ENCODE measurements around the gene SYT7.

SYT7 gene

GRCh38 chr11:61555051-61555969, 25.6 kb downstream of the SYT7 start:
- no peak for DNase-seq (ENCODE audit: low read depth in 2 of 2)

- DNase-seq (ENCODE audit: low read depth in 2 of 2), result no peak
These were observed 26.5 kb downstream of the SYT7 start for GRCh38 chr11:61554172-61554988.

DNA sequence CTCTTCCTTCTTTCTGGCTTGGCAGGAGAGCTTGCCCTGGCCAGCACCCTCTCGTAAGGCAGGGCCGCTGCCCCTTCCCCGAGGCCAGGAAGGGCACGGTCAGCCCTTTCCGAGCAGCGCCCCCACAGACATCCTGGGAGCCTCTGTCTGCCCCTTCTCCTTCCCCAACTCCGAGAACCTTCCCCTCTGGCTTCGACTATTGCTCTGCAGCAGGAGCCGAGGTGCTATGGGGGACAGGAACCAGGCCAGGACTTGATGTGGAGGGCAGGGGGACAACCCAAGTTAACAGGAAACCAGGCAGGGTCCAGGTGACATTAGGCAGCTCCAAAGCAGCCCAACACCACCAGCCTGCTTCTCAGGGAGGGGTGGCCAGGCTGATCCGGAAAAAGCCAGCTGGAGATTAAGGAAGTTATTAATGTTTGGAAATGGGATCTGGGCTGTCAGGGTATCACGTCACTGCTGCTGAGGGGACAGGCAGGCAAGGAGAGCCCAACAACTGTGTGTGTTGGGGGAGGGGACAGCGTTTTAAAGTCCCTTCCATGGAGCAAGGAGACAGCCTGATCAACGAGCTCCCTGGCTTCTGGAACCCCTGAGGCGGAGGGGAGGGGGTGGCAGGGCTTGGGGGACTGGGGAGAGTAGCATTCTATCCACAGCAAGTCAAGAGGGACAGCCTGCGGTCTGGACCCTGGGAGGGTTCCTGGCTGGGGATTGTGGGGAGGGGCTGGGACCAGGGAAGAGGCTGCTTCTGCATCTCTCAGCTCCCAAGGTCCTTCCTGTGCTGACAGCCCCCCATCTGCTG, 27.3 kb downstream of the SYT7 start:
- DNase-seq (ENCODE audit: low read depth in 2 of 2), result no peak

DNA sequence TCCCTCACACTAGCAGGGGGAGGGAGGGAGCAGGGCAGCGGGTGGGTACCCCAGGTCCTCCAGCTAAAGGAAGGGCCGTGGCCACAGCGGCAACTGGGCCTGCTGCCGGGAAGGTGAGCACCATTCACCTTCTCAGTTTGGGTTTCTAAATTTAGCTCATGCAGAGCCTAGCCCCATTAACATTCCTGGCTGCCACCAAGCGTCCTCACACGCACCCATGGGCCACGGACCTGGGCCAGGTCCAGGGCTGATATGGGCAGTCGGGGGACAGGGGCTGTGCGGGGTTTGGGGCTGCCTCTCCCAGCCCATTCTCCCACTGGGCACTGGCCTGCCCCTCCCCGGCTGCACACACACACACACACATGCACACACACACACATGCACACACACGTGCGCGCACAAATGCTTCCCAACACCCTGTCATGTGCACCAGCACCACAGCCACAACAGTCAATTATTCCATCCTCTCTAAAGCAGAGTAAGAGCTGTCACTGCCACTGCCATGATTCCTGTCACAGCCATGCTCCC, 28.7 kb downstream of the SYT7 start:
- no peak for DNase-seq (ENCODE audit: low read depth in 2 of 2)

GRCh38 chr11:61551634-61552033, 29.2 kb downstream of the SYT7 start:
- DNase-seq (ENCODE audit: low read depth in 2 of 2), result no peak

- DNase-seq (ENCODE audit: low read depth in 2 of 2), result no peak
These were observed 30.1 kb downstream of the SYT7 start for GRCh38 chr11:61550665-61551227.

- no peak for DNase-seq (ENCODE audit: low read depth in 2 of 2)
These were observed 31.0 kb downstream of the SYT7 start for GRCh38 chr11:61549662-61550568.

DNA sequence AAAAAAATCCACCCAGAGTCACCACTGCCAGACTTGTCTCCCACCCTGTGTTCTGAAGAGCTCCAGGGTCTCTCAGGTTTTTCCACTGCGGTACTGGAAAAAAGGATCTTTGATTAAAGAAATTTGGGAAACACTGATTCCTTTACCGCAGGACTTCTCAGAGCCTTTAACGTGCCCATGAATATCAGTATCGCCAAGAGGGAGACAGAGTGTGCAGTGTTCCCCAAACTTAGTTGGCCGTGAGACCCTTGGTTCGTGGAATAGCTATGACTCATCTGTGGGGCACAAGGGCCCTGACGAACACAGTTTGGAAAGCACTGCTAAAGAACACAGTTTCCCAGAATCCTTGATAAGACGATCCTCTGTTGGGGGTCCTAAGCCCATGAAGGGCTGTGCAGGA, 31.7 kb downstream of the SYT7 start:
- DNase-seq (ENCODE audit: low read depth in 2 of 2), result no peak

GRCh38 chr11:61547246-61547645, 33.6 kb downstream of the SYT7 start:
- DNase-seq (ENCODE audit: low read depth in 2 of 2), result no peak

DNA sequence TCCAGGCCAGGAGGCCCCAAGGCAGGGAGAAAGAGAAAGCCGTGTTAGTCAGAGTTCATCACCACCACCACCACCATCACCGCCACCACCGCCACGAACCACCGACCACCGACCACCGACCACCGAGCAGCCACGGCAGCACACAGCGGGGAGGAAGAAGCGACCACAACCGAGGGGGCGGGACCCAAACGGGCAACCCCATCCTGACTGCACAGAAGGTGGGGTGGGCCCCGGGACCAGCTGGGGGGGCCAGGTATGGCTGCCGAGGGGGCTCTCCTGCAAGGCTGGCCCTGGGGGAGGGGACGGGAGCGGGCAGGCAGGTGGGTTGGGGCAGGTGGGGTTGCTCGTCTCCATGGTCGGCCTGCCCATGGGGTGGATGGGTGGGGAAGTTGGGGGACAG, 34.2 kb downstream of the SYT7 start:
- no peak for DNase-seq (ENCODE audit: low read depth in 2 of 2)

GRCh38 chr11:61545921-61546320, 35.0 kb downstream of the SYT7 start:
- no peak for DNase-seq (ENCODE audit: low read depth in 2 of 2)

DNA sequence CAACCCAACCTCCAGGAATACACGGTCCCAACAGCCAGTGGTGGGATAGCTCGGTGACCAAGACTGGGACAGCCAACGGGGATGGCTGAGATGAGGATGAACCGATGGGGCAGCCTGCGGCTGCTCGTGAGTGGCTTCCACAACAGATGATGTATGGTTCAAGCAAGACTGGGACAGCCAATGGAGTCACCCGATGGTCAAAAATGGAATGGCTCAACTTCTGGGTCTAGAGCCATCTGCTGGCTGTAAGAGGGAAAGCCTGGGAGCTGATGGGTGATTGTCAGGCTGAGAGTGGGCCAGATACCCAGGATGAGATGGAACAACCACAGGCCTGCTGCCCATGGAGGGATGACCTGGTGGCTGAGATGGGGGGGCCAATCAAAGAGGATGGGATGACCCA, 35.5 kb downstream of the SYT7 start:
- no peak for DNase-seq (ENCODE audit: low read depth in 2 of 2)

GRCh38 chr11:61544466-61544865, 36.4 kb downstream of the SYT7 start:
- no peak for DNase-seq (ENCODE audit: low read depth in 2 of 2)

- no peak for DNase-seq (ENCODE audit: low read depth in 2 of 2)
These were observed 37.1 kb downstream of the SYT7 start for GRCh38 chr11:61543606-61544306.

DNA sequence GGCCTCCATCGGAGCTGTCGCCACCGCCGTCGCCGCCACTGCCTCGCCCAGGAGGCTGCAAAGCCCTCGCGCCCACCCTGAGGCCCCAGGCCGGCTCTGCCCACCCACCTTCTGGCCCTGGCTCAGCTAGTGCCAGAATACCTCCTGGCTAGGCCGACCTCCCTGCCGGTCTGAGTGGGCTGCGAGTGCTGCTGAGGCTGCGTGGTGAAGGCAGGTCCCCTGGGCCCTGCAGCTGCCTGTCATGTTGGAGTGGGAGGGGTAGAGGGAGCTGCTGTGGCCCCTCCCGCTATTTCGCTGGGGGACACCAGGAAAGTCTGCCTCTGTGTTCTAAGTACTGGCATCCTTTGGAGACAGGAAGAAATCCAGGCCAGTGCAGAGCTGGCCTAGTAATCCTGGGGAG, 38.2 kb downstream of the SYT7 start:
- no peak for DNase-seq (ENCODE audit: low read depth in 2 of 2)

GRCh38 chr11:61542024-61542461, 38.8 kb downstream of the SYT7 start:
- DNase-seq (ENCODE audit: low read depth in 2 of 2), result no peak

DNA sequence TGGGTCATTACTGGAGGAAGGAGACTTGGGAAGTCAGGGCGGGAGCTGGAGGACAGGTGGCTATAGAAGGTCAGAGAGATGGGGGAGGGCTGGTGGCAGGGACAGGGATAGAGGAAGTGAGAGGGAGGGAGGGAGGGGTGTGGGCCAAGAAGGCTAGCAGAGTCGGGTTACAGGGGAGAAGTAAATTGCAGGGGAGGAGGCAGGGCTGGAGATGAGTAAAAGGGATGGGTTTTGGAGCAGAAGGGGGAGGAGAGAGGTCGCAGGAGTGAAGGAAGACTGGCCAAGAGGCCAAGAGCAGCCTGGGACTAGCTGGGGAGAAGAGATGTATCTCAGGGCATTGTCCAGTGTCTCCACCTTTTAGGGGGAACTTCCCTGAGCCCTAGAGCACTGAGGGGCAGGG, 39.3 kb downstream of the SYT7 start:
- no peak for DNase-seq (ENCODE audit: low read depth in 2 of 2)

DNA sequence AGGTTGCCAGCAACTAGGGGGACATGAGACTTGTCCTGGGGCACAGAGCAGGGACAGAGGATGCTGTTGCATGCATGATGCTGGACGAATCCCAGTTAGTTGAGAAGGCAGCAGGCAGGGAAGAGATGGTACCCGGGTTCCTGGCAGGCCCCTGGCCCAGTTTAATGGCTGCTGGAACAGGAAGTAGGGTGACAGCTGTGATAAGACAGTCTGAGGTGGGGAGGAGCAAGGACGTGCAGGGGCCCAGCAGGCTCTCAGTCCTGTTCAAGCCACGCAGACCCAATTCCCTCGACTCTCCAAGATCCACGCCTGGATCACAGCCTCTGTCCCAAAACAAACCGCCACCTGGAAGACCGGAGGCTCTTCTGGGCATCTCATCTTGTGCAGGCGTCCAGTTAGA, 40.3 kb downstream of the SYT7 start:
- no peak for DNase-seq (ENCODE audit: low read depth in 2 of 2)

- no peak for DNase-seq (ENCODE audit: low read depth in 2 of 2)
These were observed 41.0 kb downstream of the SYT7 start for GRCh38 chr11:61539831-61540357.

All from stimulated activated CD8-positive, alpha-beta memory T cell treated with anti-CD3 and anti-CD28 coated beads, Interleukin-7, amount 100 ng/mL, for 1 hour (primary cell).